GM04503 (cell line): ENCODE measurements around the gene PSMF1.
A peak's percentile ranks its signal among the peaks of the same experiment; 100 is the strongest.
"Not testable (repeated sequence)": the region's sequence is repeated elsewhere in the genome, so short reads cannot be mapped to it uniquely, and the experiment has no call there.

Experiments
- DNase-seq: peaks from one replicate; pipeline ENCODE4 v3.0.0-alpha.2; 2012; ENCODE audit warnings: low read depth

Gene PSMF1

DNA sequence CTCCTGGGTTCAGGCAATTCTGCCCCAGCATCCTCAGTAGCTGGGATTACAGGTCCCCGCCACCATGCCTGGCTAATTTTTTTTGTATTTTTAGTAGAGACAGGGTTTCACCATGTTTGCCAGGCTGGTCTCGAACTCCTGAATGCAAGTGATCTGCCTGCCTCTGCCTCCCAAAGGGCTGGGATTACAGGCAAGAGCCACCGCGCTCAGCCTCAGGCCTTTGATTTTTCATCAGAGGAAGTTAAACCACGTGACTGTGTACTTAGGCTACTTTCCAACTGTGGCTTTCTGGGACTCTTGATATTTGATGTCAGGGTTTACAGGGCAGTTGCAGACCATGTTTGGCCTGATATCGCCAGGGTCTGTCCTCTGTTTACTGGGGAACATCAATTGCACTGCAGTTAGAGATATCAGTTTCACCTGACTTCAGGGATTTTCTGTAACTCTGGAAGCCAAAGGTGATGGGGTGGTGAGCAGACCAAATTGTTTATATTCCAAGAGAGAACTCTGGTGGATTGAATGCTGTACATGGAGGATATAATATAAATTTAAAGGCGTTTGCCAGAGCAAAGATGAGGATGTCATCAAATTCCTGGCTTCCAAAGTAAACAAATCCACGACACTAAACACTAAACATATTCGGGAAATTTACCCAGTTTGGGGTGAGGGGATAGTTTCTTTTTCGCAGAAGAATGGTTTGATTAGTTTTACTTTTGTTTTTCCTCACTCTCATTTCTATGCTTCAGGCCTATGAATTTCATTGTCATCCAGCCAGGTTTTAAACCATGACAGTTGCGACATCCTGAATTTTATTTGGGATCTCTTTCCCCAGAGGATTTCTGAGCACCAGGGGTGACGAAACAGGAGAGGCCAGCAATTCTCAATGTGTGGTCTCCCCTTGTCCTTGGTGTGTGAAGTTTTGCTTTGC, 4.2 kb downstream of the PSMF1 start:
- DNase-seq: peak; percentile 37

DNA sequence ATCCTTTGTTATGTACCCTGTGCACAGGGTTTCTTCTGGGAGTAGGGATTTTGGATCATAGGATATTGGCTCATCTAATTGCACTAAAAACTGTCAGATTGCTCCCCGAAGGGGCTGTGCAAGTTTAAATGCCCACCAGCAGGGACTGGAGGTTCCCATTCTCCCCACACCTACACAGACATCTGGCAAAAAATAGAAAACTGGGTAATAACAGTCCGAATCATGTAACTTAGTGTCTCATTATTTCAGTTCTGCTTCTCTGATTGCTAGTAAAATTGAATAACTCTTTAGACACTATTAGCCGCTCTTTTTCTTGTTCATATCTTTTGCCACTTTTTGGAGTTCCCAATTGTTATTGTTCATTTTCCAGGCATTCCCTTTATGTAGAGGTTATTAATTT, 5.3 kb downstream of the PSMF1 start:
- DNase-seq: no peak

DNA sequence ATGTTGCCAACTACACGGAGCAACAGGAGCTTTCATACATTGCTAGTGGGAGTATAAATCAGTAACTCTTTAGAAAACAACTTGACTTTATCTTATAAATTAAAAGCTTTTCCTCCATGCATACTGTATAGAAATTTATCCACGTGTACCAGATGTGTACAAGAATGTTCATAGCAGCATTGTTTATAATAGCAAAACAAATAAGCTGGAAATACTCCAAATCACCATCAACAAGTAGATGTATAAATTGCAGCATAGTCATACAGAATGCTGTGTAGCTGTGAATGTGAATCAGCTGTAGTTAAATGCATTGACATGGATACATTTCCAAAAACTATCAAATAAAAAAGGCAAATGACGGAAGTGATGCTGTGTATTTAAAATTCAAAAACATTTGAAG, 6.0 kb downstream of the PSMF1 start:
- DNase-seq: no peak

DNA sequence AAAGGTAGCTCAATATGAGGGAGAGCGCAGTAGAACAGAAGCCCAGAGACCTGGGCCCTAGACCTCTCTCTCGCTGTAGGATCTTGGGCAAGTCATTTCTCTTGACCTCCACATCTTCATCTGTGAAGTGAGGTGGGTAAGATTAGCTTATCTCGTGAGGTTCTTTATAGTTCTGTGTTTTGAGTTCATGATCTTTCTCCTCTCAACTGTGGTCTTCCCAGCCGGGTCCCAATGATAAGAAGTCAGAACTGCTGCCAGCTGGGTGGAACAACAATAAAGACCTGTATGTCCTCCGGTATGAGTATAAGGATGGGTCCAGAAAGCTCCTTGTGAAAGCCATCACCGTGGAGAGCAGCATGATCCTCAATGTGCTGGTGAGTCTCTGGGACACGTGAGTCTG, 6.9 kb downstream of the PSMF1 start:
- DNase-seq: no peak

DNA sequence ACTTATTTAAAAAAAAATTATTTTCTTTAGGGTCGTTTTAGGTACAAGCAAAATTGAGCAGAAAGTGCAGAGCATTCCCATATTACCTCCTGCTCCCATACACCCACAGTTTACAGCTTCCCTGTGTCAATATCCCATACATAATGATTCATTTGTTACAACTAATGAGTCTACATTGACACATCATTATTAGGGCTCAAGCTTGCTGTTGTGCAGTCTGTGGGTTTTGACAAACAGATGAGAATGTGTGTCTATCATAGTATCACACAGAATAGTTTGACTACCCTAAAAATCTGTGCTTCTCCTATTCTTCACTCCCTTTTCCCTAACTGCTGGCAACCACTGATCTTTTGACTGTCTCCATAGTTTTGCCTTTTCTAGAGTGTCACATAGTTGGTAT, 9.4 kb downstream of the PSMF1 start:
- no peak for DNase-seq

DNA sequence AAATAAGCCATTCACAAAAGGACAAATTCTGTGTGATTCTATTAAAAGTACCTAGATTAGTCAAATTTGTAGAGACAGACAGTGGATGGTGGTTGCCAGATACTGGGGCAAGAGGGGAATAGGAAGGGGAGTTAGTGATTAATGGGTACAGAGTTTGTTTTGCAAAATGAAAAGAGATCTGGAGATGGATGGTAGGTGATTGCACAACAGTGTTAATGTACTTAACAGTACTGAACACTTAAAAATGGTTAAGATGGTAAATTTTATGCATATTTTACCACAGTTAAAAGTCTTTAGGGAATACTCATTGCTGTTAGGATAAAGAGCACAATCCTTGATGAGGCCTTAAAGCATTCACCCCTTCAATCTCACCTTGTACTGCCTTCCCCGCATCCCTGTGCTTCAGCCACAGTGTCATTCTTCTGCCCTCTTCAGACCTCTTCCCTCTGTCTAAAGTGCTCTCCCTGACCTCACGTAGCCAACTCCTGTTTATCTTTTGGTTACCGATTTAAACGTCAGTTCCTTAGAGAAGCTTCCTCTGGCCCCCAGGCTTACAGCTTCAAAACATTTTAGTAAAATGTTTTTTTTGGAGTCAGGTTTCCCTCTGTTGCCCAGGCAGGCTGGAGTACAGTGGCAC, 11.8 kb downstream of the PSMF1 start:
- no peak for DNase-seq

DNA sequence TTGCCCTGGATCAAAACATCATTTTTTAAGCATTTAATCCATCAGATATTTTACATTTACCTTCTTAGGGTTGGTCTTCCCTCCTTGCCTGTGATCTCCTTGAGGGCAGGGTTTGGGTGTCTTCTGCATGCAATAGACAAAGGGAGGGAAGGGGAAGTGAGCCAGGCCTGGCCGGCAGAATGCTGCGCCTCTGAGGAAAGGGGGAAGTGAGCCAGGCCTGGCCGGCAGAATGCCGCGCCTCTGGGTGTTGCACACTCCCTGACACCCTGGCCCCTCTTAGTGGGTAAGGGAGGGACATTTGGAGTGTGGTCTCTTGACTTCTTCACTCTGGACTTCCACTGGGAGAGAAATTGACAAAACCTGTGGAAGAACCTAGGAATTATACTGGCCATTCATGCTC, 12.4 kb downstream of the PSMF1 start:
- no peak for DNase-seq

DNA sequence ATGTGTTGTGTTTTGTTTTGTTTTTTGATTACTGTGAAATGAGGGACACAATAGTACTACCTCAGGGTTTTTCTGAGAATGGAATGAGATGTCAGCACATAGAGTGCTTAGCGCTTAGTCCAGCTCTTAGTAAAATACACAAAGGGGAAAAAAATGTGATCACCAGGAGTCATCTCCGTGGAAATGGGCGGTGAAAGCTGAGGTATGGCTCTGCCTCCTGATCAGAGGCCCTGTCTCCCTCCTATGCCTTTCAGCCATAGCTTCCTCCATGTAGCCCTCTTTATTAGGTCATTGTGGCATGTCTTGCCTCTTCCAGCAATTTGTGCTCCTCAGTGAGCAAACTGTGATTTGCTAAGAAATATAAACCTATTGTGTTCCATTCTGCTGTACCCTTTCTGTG, 13.0 kb downstream of the PSMF1 start:
- no peak for DNase-seq

DNA sequence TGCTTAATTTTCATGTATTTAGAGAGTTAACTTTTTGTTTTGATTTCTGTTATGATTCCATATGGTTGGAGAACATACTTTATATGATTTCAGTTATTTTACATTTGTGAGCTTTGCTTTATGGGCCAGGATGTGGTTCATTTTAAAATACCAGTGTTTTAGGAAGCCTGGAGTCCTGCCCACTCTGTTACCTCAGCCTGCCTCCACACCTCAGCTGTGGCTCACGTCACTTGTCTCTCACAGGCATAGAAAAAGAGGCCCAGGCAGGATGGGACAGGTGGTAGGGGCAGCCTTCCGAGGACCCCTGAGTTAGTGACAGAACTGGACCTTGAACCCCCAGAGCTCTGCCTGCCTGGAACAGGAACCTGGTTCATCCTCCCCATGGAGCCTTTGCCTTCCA, 16.0 kb downstream of the PSMF1 start:
- no peak for DNase-seq

DNA sequence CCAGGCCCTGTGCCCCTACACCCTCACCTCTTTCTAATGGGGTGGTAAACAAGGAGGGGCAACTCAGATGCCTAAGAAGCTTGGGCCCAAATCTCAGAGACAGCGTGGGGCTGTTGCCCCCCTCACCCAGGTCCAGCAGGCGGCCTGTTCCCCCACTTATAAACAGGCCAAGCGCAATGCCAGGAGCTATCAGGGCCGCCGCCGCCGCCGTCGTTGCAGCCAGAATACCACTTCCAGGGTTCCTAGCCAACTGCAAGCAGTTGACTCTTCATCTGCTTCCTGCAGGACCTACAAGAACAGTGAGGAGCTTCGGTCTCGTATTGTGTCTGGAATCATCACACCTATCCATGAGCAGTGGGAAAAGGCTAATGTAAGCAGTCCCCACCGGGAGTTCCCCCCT, 16.4 kb downstream of the PSMF1 start:
- no peak for DNase-seq

DNA sequence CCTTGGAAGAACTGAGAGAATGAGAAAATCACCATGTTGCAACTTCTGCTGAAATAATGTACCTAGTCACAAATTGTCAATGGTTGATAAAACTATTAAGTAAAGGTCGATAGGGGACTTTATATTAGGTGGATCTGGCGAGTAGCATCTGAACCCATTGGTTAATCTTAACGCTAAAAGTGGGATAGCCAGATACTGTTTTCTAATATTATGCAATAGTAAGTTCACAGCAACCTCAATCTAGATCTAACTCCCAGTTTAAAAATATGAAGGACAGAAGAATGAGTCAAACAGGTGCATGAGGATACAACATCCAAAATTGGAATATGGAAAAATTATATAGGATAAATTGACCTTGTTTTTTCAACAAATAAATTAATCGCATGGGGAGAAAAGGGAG, 18.8 kb downstream of the PSMF1 start:
- DNase-seq: no peak

DNA sequence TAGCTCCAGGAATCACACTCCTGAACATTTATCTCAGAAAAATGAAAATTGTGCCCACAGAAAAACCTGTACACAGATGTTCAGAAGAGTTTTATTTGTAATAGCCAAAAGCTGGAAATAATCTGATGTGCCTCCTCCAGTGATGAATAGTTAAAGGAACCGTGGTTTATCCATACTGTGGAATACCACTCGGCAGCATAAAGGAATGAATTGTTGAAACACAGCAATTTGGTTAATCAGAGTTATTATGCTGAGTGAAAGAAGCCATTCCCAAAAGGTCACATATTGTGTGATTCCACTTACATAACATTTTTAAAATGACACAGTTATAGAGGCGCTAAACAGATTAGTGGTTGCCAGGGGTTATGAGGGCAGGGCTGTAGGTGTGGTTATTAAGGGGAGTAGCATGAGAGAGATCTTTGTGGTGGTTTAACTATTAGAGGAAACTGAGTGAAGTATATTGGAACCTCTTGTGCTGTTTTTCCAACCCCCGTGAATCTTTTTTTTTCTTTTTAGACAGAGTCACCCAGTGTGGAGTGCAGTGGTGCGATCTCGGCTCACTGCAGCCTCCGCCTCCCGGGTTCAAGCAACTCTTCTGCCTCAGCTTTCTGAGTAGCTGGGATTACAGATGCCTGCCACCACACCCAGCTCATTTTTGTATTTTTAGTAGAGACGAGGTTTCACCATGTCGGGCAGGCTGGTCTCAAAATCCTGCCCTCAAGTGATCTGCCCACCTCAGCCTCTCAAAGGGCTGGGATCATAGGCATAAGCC, 26.2 kb downstream of the PSMF1 start:
- no peak for DNase-seq

DNA sequence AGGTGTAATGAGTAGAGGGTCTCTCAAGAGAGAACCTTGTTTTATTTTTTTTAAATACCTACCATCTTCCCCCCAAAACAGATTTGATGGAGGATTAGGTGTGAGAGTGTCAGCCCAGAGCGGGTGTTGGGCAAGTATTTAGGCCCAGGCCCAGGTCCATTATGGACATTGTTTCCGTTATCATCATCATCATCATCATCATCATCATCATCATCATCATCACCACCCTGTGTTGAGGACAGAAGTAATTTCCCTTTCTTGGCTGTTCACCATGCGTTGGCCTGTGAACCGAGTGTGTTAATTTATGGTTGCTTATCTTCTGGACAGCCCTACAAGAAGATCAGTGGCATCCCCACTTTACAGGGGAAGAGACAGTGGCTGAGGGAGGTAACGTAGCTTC, 28.6 kb downstream of the PSMF1 start:
- DNase-seq: no peak

DNA sequence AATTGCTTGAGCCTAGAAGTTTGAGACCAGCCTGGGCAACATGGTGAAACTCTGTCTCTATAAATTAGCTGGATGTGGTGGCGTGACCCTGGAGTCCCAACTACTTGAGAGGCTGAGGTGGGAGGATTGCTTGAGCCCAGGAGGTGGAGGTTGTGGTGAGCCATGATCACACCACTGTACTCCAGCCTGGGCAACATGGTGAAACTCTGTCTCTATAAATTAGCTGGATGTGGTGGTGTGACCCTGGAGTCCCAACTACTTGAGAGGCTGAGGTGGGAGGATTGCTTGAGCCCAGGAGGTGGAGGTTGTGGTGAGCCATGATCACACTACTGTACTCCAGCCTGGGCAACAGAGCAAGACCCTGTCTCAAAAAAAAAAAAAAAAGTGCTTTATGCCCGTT, 31.4 kb downstream of the PSMF1 start:
- DNase-seq: not testable (repeated sequence)

DNA sequence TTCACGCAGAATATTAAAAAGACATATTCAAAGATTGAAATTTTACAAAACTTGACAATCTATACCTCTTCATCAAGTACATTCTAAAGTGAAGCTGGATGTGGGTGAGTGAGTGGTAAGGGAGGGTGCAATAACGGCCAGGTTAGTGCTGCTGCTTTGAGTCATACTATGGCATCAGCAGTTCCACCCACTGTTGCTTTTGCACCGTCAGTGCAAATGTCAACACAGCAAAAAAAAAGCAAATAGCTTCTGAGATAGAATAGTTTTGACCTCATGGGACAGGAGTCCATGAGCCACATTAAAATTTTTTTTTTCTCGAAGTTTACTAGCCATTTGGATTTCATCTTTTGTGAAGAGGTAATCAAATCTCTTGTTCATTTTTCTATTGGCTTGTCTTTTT, 31.8 kb downstream of the PSMF1 start:
- no peak for DNase-seq

DNA sequence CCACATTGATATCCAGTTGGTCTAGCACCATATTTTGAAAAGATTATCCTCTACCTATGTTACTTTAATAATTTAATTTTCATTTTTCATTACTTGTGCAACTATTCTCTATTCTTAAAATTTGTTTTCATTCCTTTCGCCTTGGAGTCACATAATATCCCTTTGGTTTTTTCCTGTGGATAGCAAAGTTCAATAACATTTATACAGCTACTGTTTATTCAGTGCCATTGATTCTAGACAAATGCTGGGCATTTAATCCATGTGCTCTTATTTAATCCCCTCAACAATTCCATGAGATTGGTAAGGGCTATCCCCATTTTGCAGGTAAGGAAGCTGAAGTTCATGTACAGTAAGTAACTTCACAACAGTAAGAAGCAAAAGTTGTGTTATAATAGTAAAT, 32.6 kb downstream of the PSMF1 start:
- DNase-seq: no peak

DNA sequence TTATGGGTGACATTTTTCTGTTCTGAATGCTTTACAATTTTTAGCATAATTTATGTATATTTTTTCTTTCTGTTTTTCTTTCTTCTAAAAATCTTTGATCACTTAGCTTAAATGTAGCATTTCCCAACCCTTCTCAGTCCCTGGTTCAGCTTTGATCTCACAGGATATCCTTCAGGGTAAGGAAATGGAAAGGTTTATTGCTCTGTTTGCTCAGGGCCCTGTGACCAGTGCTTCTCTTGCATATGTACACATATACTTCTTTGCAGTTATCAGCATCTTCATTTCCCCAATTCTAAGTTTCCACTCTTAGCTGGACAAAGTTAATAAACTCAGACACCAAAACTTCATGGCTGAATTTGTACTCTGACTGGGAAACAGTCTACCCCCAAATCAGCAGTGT, 35.8 kb downstream of the PSMF1 start:
- DNase-seq: no peak

DNA sequence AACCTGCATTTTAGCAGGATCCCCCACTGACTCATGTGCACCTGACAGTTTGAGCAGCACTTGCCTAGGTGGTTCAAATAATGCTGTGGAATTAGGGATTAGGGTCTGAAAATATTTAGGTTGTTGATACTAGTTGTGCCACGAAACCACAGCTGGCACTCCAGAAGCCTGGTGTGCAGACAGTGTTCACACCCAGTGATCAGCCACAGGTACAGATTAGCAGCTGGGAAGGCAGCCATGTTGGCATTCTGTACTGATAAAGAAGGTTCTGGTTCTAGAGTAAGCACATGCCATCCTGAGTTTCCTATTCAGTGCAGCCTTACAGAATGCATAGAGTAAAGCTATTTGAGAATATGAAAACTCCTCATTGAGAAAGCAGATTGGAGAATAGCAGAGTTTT, 36.3 kb downstream of the PSMF1 start:
- no peak for DNase-seq

DNA sequence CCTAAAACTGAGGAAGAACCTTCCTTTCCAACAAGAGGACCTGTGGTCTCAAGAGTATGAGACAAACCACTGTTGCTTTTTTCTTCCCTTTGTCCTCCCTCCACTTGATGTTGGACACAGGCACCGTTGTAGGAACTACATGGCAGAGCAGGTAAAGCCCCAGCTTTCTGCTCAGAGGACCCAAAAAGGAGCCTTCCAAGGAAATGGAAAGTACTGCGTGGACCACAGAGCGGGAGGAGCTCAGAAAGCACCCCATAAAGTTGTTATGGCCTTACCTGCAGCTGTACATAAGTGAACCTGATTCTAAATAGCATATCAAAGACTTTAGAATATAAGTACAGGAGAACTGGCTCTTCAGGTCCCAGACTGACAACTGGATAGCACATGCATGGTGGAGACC, 36.9 kb downstream of the PSMF1 start:
- DNase-seq: no peak

DNA sequence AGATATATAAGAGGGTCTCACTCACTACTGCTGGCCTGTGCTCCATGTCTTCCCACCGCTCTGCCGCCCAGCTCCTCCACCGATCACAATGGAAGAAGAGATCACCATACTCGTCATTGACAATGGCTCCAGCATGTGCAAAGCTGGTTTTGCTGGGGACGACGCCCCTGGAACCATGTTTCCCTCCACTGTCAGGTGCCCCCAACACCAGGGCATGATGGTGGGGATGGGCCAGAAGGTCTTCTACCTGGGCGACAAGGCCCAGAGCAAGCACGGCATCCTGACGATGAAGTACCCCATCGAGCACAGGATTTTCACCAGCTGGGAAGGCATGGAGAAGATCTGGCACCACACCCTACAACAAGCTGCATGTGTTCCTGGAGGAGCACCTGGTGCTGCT, 42.1 kb downstream of the PSMF1 start:
- DNase-seq: no peak

DNA sequence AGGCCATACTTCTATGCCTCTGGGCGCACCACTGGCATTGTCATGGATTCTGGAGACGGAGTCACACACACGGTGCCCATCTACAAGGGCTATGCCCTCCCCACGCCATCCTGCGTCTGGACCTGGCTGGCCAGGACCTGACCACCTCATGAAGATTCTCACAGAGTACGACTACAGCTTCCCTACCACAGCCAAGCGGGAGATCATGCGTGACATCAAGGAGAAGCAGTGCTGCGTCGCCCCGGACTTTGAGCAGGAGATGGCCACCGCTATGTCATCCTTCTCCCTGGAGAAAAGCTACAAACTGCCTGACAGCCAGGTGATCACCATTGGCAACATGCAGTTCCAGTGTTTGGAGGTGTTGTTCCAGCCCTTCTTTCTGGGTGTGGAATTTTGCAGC, 42.6 kb downstream of the PSMF1 start:
- DNase-seq: no peak

DNA sequence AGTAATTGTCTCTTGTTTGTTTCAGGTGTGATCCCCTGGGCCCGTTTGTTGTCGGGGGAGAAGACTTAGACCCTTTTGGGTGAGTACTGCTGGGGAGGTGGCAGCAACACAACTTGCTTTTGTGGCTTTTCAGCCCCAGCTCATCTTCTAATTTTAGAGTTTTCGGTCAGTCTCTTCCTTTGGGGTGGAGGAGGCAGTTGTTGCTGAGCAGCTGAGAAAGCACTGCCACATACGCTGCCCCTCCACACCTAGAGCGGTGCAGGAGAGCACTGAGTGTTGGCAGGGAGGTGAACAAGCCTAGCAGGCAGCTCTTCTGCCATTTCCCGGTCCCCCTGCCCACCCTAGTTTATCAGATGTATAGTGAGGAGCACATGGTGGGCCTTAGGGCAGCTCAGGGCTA, 44.7 kb downstream of the PSMF1 start:
- DNase-seq: no peak

DNA sequence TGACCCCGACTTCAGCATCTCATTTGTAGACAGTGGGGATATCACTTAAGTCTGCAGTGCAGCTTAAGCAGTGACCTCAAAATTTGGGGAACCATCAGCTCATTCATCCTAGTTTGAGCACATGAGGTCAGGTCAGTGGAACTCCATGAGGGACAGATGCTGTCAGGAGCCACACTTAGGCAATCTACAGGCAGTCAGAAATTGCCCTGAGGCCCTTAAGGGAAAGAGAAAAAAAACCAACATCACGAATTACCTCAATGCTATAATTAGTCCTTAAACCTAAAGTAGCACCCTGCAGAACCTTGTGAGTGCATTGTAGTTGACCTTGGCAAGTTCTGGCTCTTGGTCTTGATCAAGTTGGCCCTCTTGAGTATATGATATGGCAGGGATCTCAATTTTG, 45.3 kb downstream of the PSMF1 start:
- no peak for DNase-seq
